ENCODE data around the gene NRIP3. TPM values are rescaled to one million over a fixed set of nuclear protein-coding genes. Genes with fewer than 3 reads are reported as not detected.

The NRIP3 gene
- total and polyA plus RNA-seq, 2 of the 13 experiments (the other 11 are each of a cell fraction or from before 2014, with no cell fraction given): 0.04 to 0.07 TPM

DNA sequence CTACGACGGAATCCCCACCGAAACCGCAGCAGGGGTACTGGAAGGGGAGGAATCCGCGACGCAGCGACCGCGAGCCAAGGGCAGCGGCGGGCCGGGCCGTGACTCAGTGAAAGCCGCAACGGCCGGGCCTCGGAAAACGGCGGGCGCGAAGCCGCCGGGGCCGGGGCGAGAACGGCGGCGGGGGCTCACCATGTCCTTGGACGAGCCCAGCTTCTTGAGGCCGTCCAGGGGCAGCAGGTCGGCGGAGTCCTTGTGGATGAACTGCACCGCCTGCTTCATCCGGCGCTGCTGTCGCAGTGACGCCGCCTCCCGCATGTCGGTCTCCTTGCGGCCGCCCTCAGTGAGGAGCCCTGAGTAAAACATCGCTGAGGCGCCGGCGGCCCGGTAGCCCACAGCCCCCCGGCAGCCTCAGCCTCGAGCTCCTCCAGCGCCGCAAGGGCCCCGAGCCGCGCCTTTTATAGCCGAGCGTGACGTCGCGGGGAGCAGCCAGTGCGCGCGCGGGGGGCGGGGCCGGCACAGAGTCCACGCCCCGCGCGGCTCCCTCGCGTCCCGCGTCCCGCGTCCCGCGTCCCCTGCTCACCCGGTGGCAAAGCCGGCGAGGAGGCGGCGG, at the start of gene NRIP3 (continued):
- TF ChIP-seq, protein P1, sequence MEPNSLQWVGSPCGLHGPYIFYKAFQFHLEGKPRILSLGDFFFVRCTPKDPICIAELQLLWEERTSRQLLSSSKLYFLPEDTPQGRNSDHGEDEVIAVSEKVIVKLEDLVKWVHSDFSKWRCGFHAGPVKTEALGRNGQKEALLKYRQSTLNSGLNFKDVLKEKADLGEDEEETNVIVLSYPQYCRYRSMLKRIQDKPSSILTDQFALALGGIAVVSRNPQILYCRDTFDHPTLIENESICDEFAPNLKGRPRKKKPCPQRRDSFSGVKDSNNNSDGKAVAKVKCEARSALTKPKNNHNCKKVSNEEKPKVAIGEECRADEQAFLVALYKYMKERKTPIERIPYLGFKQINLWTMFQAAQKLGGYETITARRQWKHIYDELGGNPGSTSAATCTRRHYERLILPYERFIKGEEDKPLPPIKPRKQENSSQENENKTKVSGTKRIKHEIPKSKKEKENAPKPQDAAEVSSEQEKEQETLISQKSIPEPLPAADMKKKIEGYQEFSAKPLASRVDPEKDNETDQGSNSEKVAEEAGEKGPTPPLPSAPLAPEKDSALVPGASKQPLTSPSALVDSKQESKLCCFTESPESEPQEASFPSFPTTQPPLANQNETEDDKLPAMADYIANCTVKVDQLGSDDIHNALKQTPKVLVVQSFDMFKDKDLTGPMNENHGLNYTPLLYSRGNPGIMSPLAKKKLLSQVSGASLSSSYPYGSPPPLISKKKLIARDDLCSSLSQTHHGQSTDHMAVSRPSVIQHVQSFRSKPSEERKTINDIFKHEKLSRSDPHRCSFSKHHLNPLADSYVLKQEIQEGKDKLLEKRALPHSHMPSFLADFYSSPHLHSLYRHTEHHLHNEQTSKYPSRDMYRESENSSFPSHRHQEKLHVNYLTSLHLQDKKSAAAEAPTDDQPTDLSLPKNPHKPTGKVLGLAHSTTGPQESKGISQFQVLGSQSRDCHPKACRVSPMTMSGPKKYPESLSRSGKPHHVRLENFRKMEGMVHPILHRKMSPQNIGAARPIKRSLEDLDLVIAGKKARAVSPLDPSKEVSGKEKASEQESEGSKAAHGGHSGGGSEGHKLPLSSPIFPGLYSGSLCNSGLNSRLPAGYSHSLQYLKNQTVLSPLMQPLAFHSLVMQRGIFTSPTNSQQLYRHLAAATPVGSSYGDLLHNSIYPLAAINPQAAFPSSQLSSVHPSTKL (CRISPR knock-in tag; IDR thresholded peaks at IDR 0.05): no peak
- TF ChIP-seq ZNF777 (CRISPR knock-in tag; IDR thresholded peaks at IDR 0.05): peak; percentile 30; the same call in 1 of the 2 replicates
- TF ChIP-seq ZNF546 (CRISPR knock-in tag; conservative IDR thresholded peaks at IDR 0.05): no peak
- TF ChIP-seq MED1 (CRISPR knock-in tag; IDR thresholded peaks at IDR 0.05): no peak
- TF ChIP-seq, protein P2, sequence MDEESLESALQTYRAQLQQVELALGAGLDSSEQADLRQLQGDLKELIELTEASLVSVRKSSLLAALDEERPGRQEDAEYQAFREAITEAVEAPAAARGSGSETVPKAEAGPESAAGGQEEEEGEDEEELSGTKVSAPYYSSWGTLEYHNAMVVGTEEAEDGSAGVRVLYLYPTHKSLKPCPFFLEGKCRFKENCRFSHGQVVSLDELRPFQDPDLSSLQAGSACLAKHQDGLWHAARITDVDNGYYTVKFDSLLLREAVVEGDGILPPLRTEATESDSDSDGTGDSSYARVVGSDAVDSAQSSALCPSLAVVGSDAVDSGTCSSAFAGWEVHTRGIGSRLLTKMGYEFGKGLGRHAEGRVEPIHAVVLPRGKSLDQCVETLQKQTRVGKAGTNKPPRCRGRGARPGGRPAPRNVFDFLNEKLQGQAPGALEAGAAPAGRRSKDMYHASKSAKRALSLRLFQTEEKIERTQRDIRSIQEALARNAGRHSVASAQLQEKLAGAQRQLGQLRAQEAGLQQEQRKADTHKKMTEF (CRISPR knock-in tag; IDR thresholded peaks at IDR 0.05): 0 out of 2 replicates have a peak, but pooled peaks have one; percentile 15
- no peak for TF ChIP-seq KLF16 (CRISPR knock-in tag; IDR thresholded peaks at IDR 0.05)
- TF ChIP-seq, protein P3, sequence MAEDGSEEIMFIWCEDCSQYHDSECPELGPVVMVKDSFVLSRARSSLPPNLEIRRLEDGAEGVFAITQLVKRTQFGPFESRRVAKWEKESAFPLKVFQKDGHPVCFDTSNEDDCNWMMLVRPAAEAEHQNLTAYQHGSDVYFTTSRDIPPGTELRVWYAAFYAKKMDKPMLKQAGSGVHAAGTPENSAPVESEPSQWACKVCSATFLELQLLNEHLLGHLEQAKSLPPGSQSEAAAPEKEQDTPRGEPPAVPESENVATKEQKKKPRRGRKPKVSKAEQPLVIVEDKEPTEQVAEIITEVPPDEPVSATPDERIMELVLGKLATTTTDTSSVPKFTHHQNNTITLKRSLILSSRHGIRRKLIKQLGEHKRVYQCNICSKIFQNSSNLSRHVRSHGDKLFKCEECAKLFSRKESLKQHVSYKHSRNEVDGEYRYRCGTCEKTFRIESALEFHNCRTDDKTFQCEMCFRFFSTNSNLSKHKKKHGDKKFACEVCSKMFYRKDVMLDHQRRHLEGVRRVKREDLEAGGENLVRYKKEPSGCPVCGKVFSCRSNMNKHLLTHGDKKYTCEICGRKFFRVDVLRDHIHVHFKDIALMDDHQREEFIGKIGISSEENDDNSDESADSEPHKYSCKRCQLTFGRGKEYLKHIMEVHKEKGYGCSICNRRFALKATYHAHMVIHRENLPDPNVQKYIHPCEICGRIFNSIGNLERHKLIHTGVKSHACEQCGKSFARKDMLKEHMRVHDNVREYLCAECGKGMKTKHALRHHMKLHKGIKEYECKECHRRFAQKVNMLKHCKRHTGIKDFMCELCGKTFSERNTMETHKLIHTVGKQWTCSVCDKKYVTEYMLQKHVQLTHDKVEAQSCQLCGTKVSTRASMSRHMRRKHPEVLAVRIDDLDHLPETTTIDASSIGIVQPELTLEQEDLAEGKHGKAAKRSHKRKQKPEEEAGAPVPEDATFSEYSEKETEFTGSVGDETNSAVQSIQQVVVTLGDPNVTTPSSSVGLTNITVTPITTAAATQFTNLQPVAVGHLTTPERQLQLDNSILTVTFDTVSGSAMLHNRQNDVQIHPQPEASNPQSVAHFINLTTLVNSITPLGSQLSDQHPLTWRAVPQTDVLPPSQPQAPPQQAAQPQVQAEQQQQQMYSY (CRISPR knock-in tag; IDR thresholded peaks at IDR 0.05): no peak; the same call in 1 of the 2 replicates
- TF ChIP-seq HDAC6 (IDR thresholded peaks at IDR 0.05; ENCODE audit: low read depth, low read length): no peak
- TF ChIP-seq, protein P4, sequence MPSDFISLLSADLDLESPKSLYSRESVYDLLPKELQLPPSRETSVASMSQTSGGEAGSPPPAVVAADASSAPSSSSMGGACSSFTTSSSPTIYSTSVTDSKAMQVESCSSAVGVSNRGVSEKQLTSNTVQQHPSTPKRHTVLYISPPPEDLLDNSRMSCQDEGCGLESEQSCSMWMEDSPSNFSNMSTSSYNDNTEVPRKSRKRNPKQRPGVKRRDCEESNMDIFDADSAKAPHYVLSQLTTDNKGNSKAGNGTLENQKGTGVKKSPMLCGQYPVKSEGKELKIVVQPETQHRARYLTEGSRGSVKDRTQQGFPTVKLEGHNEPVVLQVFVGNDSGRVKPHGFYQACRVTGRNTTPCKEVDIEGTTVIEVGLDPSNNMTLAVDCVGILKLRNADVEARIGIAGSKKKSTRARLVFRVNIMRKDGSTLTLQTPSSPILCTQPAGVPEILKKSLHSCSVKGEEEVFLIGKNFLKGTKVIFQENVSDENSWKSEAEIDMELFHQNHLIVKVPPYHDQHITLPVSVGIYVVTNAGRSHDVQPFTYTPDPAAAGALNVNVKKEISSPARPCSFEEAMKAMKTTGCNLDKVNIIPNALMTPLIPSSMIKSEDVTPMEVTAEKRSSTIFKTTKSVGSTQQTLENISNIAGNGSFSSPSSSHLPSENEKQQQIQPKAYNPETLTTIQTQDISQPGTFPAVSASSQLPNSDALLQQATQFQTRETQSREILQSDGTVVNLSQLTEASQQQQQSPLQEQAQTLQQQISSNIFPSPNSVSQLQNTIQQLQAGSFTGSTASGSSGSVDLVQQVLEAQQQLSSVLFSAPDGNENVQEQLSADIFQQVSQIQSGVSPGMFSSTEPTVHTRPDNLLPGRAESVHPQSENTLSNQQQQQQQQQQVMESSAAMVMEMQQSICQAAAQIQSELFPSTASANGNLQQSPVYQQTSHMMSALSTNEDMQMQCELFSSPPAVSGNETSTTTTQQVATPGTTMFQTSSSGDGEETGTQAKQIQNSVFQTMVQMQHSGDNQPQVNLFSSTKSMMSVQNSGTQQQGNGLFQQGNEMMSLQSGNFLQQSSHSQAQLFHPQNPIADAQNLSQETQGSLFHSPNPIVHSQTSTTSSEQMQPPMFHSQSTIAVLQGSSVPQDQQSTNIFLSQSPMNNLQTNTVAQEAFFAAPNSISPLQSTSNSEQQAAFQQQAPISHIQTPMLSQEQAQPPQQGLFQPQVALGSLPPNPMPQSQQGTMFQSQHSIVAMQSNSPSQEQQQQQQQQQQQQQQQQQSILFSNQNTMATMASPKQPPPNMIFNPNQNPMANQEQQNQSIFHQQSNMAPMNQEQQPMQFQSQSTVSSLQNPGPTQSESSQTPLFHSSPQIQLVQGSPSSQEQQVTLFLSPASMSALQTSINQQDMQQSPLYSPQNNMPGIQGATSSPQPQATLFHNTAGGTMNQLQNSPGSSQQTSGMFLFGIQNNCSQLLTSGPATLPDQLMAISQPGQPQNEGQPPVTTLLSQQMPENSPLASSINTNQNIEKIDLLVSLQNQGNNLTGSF (CRISPR knock-in tag; IDR thresholded peaks at IDR 0.05): no peak
- 0 out of 2 replicates have a peak, but pooled peaks have one; percentile 29 for TF ChIP-seq ZNF776 (CRISPR knock-in tag; IDR thresholded peaks at IDR 0.05)
- TF ChIP-seq, protein P5, sequence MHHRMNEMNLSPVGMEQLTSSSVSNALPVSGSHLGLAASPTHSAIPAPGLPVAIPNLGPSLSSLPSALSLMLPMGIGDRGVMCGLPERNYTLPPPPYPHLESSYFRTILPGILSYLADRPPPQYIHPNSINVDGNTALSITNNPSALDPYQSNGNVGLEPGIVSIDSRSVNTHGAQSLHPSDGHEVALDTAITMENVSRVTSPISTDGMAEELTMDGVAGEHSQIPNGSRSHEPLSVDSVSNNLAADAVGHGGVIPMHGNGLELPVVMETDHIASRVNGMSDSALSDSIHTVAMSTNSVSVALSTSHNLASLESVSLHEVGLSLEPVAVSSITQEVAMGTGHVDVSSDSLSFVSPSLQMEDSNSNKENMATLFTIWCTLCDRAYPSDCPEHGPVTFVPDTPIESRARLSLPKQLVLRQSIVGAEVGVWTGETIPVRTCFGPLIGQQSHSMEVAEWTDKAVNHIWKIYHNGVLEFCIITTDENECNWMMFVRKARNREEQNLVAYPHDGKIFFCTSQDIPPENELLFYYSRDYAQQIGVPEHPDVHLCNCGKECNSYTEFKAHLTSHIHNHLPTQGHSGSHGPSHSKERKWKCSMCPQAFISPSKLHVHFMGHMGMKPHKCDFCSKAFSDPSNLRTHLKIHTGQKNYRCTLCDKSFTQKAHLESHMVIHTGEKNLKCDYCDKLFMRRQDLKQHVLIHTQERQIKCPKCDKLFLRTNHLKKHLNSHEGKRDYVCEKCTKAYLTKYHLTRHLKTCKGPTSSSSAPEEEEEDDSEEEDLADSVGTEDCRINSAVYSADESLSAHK (CRISPR knock-in tag; IDR thresholded peaks at IDR 0.05; ENCODE audit: borderline replicate concordance): no peak
